Endothelial cell of umbilical vein (primary cell): ENCODE results near the gene PPP4R1. TPM values are rescaled to one million over a fixed set of nuclear protein-coding genes. Genes with fewer than 3 reads are reported as not detected.

Experiments
- BruUV-seq: library from RNA; stranded (reverse); fragments of 400-500 nt; replicated peaks from 2 replicates; lab custom pipeline; 2021; lab: Mats Ljungman, UMichigan
- CTCF ChIA-PET: fragments of 300-600, 350-600 bp; sonication (Branson Sonifier 250); formaldehyde crosslinking; loops from one replicate; lab custom pipeline; 2021; ENCODE audit warnings: antibody characterized with exemption, inconsistent platforms; lab: Charles Lee
- POLR2A ChIA-PET: fragments of 300-600, 350-600 bp; sonication (Branson Sonifier 250); formaldehyde crosslinking; loops from one replicate; lab custom pipeline; 2021; ENCODE audit warnings: antibody characterized with exemption, inconsistent platforms; lab: Charles Lee
- DNase-seq: peaks from one replicate; pipeline ENCODE4 v3.0.0-alpha.2; 2011; ENCODE audit warnings: low read depth, low spot score
- FAIRE-seq: peaks from 2 replicates; lab custom pipeline; 2011; peaks lifted over from hg19 to GRCh38; lab: Jason Lieb, UNC
- H2AFZ ChIP-seq: 2 replicates; pipeline ENCODE4 v1.6.0; 2012; ENCODE audit warnings: low read depth, low read length, control low read depth, inconsistent platforms
- H3K27ac ChIP-seq: 2 replicates; pipeline ENCODE4 v1.5.1; 2011; ENCODE audit warnings: low read depth, mild to moderate bottlenecking, control low read depth, low read length, moderate library complexity; ENCODE audit not compliant: insufficient read depth
- H3K27me3 ChIP-seq, 2 experiments: 2 replicates each; pipeline versions ENCODE4 v1.6.0 to v1.6.1; 2011; ENCODE audit warnings: low read length in 2 of 2, mixed read lengths in 1 of 2; ENCODE audit not compliant: control insufficient read depth in 2 of 2, insufficient read depth in 2 of 2
- H3K36me3 ChIP-seq, 2 experiments: 2 replicates in 1 of 2; 3 replicates in 1 of 2; pipeline ENCODE4 v1.5.1; 2011; ENCODE audit warnings: low read length in 2 of 2, mild to moderate bottlenecking in 1 of 2, moderate library complexity in 1 of 2; ENCODE audit not compliant: control insufficient read depth in 2 of 2, insufficient read depth in 2 of 2; ENCODE audit errors: extremely low read depth in 1 of 2
- H3K4me1 ChIP-seq: 3 replicates; pipeline ENCODE4 v1.5.1; 2011; ENCODE audit warnings: mild to moderate bottlenecking, low read length; ENCODE audit not compliant: control insufficient read depth, insufficient read depth; ENCODE audit errors: extremely low read depth
- H3K4me2 ChIP-seq: 2 replicates; pipeline ENCODE4 v1.6.1; 2011; ENCODE audit warnings: low read length, control low read depth, mixed read lengths; ENCODE audit not compliant: insufficient read depth
- H3K4me3 ChIP-seq, 3 experiments: fragments of 200-600 bp in 1 of 3; sonication (generic), shearing (Covaris generic) in 1 of 3; replicated peaks in 1 of 3; 2 replicates each; pipeline ENCODE4 v1.5.1; 2011 to 2016; ENCODE audit warnings: control low read depth in 3 of 3, low read length in 3 of 3, mild to moderate bottlenecking in 2 of 3, inconsistent platforms in 1 of 3, low read depth in 1 of 3, moderate library complexity in 1 of 3; ENCODE audit not compliant: insufficient read depth in 1 of 3
- H3K79me2 ChIP-seq: 2 replicates; pipeline ENCODE4 v1.6.0; 2012; ENCODE audit warnings: low read length, inconsistent platforms; ENCODE audit not compliant: control insufficient read depth, insufficient read depth
- H3K9ac ChIP-seq: replicated peaks from 2 replicates; pipeline ENCODE3; 2011; ENCODE audit warnings: low read length, control low read depth; ENCODE audit not compliant: insufficient read depth; ENCODE audit errors: extremely low read depth
- H3K9me1 ChIP-seq: replicated peaks from 3 replicates; pipeline ENCODE4 v1.6.0; 2011; ENCODE audit warnings: mild to moderate bottlenecking, low read length; ENCODE audit not compliant: control insufficient read depth, insufficient read depth; ENCODE audit errors: extremely low read depth
- H3K9me3 ChIP-seq: replicated peaks from 2 replicates; pipeline ENCODE4 v1.5.1; 2012; ENCODE audit warnings: low read length, inconsistent platforms; ENCODE audit not compliant: control insufficient read depth, insufficient read depth
- H4K20me1 ChIP-seq: replicated peaks from 2 replicates; pipeline ENCODE3; 2011; ENCODE audit warnings: mild to moderate bottlenecking, low read length; ENCODE audit not compliant: control insufficient read depth, insufficient read depth; ENCODE audit errors: extremely low read depth
- EZH2 ChIP-seq: IDR thresholded peaks from 2 replicates; pipeline ENCODE4 v1.6.1; 2012; ENCODE audit warnings: borderline replicate concordance, low read depth, mild to moderate bottlenecking, moderate library complexity, low read length, inconsistent platforms; ENCODE audit not compliant: severe bottlenecking
- FOS ChIP-seq: IDR thresholded peaks from 2 replicates; pipeline ENCODE4 v1.6.1; 2011; ENCODE audit warnings: mild to moderate bottlenecking, low read length, moderate library complexity, borderline replicate concordance; ENCODE audit not compliant: insufficient read depth
- GATA2 ChIP-seq: IDR thresholded peaks from 2 replicates; pipeline ENCODE4 v1.7.0; 2011; ENCODE audit warnings: low read depth, mild to moderate bottlenecking, moderate library complexity, mixed read lengths, low read length; ENCODE audit not compliant: insufficient read length, insufficient read depth
- JUN ChIP-seq: IDR thresholded peaks from 2 replicates; pipeline ENCODE4 v1.6.1; 2011; ENCODE audit warnings: borderline replicate concordance, low read depth; ENCODE audit not compliant: insufficient read length, insufficient read depth
- MYC ChIP-seq: IDR thresholded peaks from one replicate; pipeline ENCODE4 v1.6.1; 2011; ENCODE audit warnings: mild to moderate bottlenecking, low read depth, low read length
- POLR2A ChIP-seq: IDR thresholded peaks from 2 replicates; pipeline ENCODE4 v1.6.1; 2012; ENCODE audit warnings: low read depth, mild to moderate bottlenecking, control low read depth, low read length
- POLR2AphosphoS5 ChIP-seq: IDR thresholded peaks from 2 replicates; pipeline ENCODE4 v1.6.1; 2012; ENCODE audit warnings: low read depth, mild to moderate bottlenecking, control low read depth, low read length, moderate library complexity; ENCODE audit not compliant: insufficient read depth
- dilution Hi-C: fragments of 300-500 bp; cut with MboI; formaldehyde crosslinking; loops from one replicate; pipeline ENCODE4 v1.15.0; 2019; ENCODE audit warnings: low sequenced_read_pairs; ENCODE audit not compliant: extremely low pct_ligation_motif_present
- intact Hi-C: fragments of 100-400 bp; cut with micrococcal nuclease; formaldehyde crosslinking; loops from one replicate; pipeline ENCODE4 v1.10.0; 2022
- polyA plus RNA-seq, 4 experiments: library from polyadenylated mRNA; depleted of rRNA in 3 of 4; stranded (reverse) in 3 of 4; unstranded in 1 of 4; fragments of >200 nt; gene quantifications; 2 replicates each; pipeline versions ENCODE4 v1.2.1 to v1.2.3, GENCODE V29; 2011 to 2012; ENCODE audit warnings: missing spikeins in 1 of 4
- total RNA-seq: library from RNA; stranded (reverse); gene quantifications from 2 replicates; pipeline ENCODE4 v1.2.3, GENCODE V29; 2021
- TF ChIP-seq, protein P1 (sequence below): IDR thresholded peaks from 2 replicates; pipeline ENCODE4 v1.6.1; 2011; ENCODE audit not compliant: insufficient read depth, insufficient read length
- TF ChIP-seq, protein P2 (sequence below), 2 donors: IDR thresholded peaks; 1 replicate in 1 of 2; 2 replicates in 1 of 2; pipeline ENCODE4 v1.5.1; 2011; ENCODE audit warnings: low read length in 2 of 2, mild to moderate bottlenecking in 2 of 2, moderate library complexity in 2 of 2, control low read depth in 1 of 2, inconsistent platforms in 1 of 2, low read depth in 1 of 2; ENCODE audit not compliant: insufficient read depth in 1 of 2; ENCODE audit errors: extremely low read depth in 1 of 2

The PPP4R1 gene
- total and polyA plus RNA-seq, 2 donors (not counting 3 experiments of a cell fraction or from before 2014, with no cell fraction given) = 138 to 152 TPM

DNA sequence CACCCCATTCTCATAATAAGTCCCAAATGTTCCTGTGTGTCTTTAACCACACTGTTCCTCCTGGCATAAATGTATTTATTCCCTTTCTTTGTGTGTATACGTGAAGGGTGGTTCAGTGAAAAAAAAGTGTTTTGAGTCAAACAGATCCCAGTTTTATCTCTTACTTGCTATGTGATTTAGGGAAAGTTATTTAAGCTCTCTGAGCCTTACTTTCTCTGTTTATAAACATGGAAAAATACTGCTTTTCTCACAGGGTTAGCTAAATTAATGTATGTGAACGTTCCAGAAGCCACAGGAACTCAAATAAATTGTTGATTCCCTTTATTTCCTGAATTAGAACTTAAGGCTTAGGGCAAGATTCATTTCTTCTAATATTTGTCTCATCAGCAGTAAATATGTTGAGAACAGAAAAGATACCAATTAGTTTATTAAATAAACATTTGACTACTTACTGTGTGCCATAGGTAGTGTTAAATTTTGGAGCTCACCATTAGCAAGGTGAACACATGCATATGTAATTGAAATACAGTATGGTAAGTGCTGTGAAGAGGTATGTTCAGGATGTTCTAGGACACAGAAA, 105.8 kb downstream of the PPP4R1 start:
- no peak for DNase-seq
- H3K36me3 ChIP-seq = peaks cover 0 to 2% of the 10 kb centered on the region in 2 experiments
- FAIRE-seq = no peak
- no peaks in the 10 kb centered on the region for H4K20me1 ChIP-seq
- H3K4me1 ChIP-seq = no peaks in the 10 kb centered on the region
- H3K79me2 ChIP-seq = peaks cover 53% of the 10 kb centered on the region
- dilution Hi-C loops (no loop called here), intact Hi-C loops (no loop called here)
- H3K27me3 ChIP-seq = no peaks in the 10 kb centered on the region
- H3K4me2 ChIP-seq = no peak overlapping the region
- TF ChIP-seq POLR2AphosphoS5 (no peak), FOS (no peak), EZH2 (no peak), MYC (no peak), POLR2A (no peak), GATA2 (no peak), JUN (no peak)
- TF ChIP-seq, protein P1, sequence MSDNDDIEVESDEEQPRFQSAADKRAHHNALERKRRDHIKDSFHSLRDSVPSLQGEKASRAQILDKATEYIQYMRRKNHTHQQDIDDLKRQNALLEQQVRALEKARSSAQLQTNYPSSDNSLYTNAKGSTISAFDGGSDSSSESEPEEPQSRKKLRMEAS = no peak
- TF ChIP-seq, protein P2, sequence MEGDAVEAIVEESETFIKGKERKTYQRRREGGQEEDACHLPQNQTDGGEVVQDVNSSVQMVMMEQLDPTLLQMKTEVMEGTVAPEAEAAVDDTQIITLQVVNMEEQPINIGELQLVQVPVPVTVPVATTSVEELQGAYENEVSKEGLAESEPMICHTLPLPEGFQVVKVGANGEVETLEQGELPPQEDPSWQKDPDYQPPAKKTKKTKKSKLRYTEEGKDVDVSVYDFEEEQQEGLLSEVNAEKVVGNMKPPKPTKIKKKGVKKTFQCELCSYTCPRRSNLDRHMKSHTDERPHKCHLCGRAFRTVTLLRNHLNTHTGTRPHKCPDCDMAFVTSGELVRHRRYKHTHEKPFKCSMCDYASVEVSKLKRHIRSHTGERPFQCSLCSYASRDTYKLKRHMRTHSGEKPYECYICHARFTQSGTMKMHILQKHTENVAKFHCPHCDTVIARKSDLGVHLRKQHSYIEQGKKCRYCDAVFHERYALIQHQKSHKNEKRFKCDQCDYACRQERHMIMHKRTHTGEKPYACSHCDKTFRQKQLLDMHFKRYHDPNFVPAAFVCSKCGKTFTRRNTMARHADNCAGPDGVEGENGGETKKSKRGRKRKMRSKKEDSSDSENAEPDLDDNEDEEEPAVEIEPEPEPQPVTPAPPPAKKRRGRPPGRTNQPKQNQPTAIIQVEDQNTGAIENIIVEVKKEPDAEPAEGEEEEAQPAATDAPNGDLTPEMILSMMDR (IDR thresholded peaks at IDR 0.05; ENCODE audit: extremely low read depth in 1 of 2, insufficient read depth in 1 of 2, low read depth in 1 of 2, low read length in 2 of 2) = no peak
- no peaks in the 10 kb centered on the region for H3K9me3 ChIP-seq
- H3K4me3 ChIP-seq = no peak overlapping the region
- POLR2A ChIA-PET = no interaction called here
- CTCF ChIA-PET = interaction anchor here (0.9 to 3.7 kb wide), 2 partner anchors 8 to 142 kb away, joined by 3 to 21 read pairs; no protein-coding TSS in a partner anchor
- H3K9me1 ChIP-seq = peaks cover 2% of the 10 kb centered on the region
- no peak overlapping the region for H3K9ac ChIP-seq
- BruUV-seq = no TSS peak
- H3K27ac ChIP-seq = no peak overlapping the region
- no peak overlapping the region for H2AFZ ChIP-seq
